GM12878 (cell line): ENCODE results near the gene MRPL21. TPM values are rescaled to one million over a fixed set of nuclear protein-coding genes. Genes with fewer than 3 reads are reported as not detected.

Source experiments
- ATAC-seq: fragments of 200-7000 bp; cut with Tn5 transposase; 3 replicates; pipeline ENCODE4 v1.9.1; 2020; ENCODE audit warnings: mild to moderate bottlenecking, moderate library complexity
- BruUV-seq: library from RNA; stranded (reverse); fragments of 400-500 nt; replicated peaks from 2 replicates; lab custom pipeline; 2021; lab: Mats Ljungman, UMichigan
- CTCF ChIA-PET: fragments of 300-600 bp; sonication (Branson Sonifier 250); formaldehyde crosslinking; extraction: SDS; loops from one replicate; lab custom pipeline; 2021; ENCODE audit warnings: inconsistent platforms; lab: Yijun Ruan, JAX
- POLR2A ChIA-PET: fragments of 350-600 bp; formaldehyde crosslinking; extraction: SDS; loops from one replicate; lab custom pipeline; 2021; ENCODE audit warnings: inconsistent platforms; lab: Charles Lee
- RAD21 ChIA-PET: fragments of 300-600 bp; sonication (Branson Sonifier 250); formaldehyde crosslinking; loops from one replicate; lab custom pipeline; 2023; ENCODE audit warnings: antibody characterized with exemption; ENCODE audit not compliant: unreplicated experiment; lab: Charles Lee
- SMC1A ChIA-PET: fragments of 300-600 bp; sonication (Branson Sonifier 250); formaldehyde crosslinking; loops from one replicate; lab custom pipeline; 2023; ENCODE audit not compliant: unreplicated experiment, uncharacterized antibody; lab: Charles Lee
- DNase-seq: peaks from one replicate; pipeline ENCODE4 v3.0.0-alpha.2; 2011; ENCODE audit warnings: low read depth, low spot score
- FAIRE-seq: peaks from 3 replicates; lab custom pipeline; 2011; peaks lifted over from hg19 to GRCh38; lab: Jason Lieb, UNC
- H2AFZ ChIP-seq: 2 replicates; pipeline ENCODE4 v1.6.0; 2011; ENCODE audit warnings: low read depth, low read length, control low read depth; ENCODE audit not compliant: control insufficient read depth
- H3K27ac ChIP-seq: 2 replicates; pipeline ENCODE4 v1.5.1; 2011; ENCODE audit warnings: control low read depth; ENCODE audit not compliant: control insufficient read depth, insufficient read depth
- H3K27me3 ChIP-seq, 2 experiments: replicated peaks in 1 of 2; 2 replicates each; pipeline versions ENCODE4 v1.6.0 to v1.6.1; 2011; ENCODE audit warnings: low read length in 1 of 2; ENCODE audit not compliant: control insufficient read depth in 2 of 2, insufficient read depth in 2 of 2
- H3K36me3 ChIP-seq, 2 experiments: 2 replicates each; pipeline ENCODE4 v1.5.1; 2011; ENCODE audit warnings: low read length in 1 of 2; ENCODE audit not compliant: control insufficient read depth in 2 of 2, insufficient read depth in 2 of 2
- H3K4me1 ChIP-seq: 2 replicates; pipeline ENCODE4 v1.6.1; 2011; ENCODE audit warnings: mild to moderate bottlenecking, low read length, moderate library complexity, mixed read lengths; ENCODE audit not compliant: control insufficient read depth, insufficient read depth
- H3K4me2 ChIP-seq: 2 replicates; pipeline ENCODE4 v1.6.0; 2011; ENCODE audit warnings: control low read depth; ENCODE audit not compliant: control insufficient read depth, insufficient read depth
- H3K4me3 ChIP-seq: fragments of 200-600 bp; sonication (generic); 2 replicates; pipeline ENCODE4 v1.5.1; 2016
- H3K79me2 ChIP-seq: 2 replicates; pipeline ENCODE4 v1.6.0; 2011; ENCODE audit warnings: low read length; ENCODE audit not compliant: control insufficient read depth, insufficient read depth
- H3K9ac ChIP-seq: 2 replicates; pipeline ENCODE4 v1.8.0; 2011; ENCODE audit warnings: low read length, control low read depth, mixed read lengths; ENCODE audit not compliant: control insufficient read depth, insufficient read depth
- H3K9me3 ChIP-seq: replicated peaks from 3 replicates; pipeline ENCODE4 v1.5.1; 2011; ENCODE audit warnings: mild to moderate bottlenecking, low read length; ENCODE audit not compliant: control insufficient read depth, insufficient read depth
- H4K20me1 ChIP-seq: 2 replicates; pipeline ENCODE4 v1.6.0; 2011; ENCODE audit not compliant: control insufficient read depth, insufficient read depth
- CREB1 ChIP-seq: IDR thresholded peaks from 2 replicates; pipeline ENCODE4 v1.6.1; 2012; ENCODE audit warnings: low read depth, mild to moderate bottlenecking, inconsistent platforms
- EED ChIP-seq: sonication (generic); IDR thresholded peaks from 2 replicates; pipeline ENCODE4 v1.6.1; 2016; ENCODE audit warnings: antibody characterized with exemption, low read depth
- HDAC6 ChIP-seq: fragments of 200-600 bp; sonication (generic); IDR thresholded peaks from one replicate; pipeline ENCODE4 v1.8.0; 2017; ENCODE audit warnings: antibody characterized with exemption; ENCODE audit not compliant: unreplicated experiment
- RAD21 ChIP-seq: IDR thresholded peaks from 2 replicates; pipeline ENCODE4 v1.6.1; 2011; ENCODE audit warnings: mild to moderate bottlenecking, low read depth, low read length, moderate library complexity; ENCODE audit not compliant: insufficient read depth
- SREBF2 ChIP-seq: IDR thresholded peaks from 2 replicates; pipeline ENCODE4 v1.6.1; 2012; ENCODE audit warnings: mild to moderate bottlenecking, low read length
- TCF12 ChIP-seq: IDR thresholded peaks from 2 replicates; pipeline ENCODE4 v1.6.1; 2011; ENCODE audit warnings: low read depth, mild to moderate bottlenecking, low read length
- ZNF384 ChIP-seq: IDR thresholded peaks from 2 replicates; pipeline ENCODE4 v1.6.1; 2012; ENCODE audit warnings: low read depth, mild to moderate bottlenecking, low read length, improper control_type of control experiment, borderline replicate concordance
- whole genome bisulfite sequencing: methylation state at CpG from one replicate; pipeline ENCODE4 v1.1.6; 2016; ENCODE audit warnings: low lambda C conversion rate; ENCODE audit not compliant: insufficient replicate concordance, insufficient coverage; ENCODE audit errors: missing lambda C conversion rate; 5-methylcytosine and 5-hydroxymethylcytosine counted together
- in situ Hi-C: fragments of 300-500 bp; cut with MboI; formaldehyde crosslinking; loops from 9 replicates; pipeline ENCODE4 v1.14.3; 2018; ENCODE audit warnings: mixed read lengths
- intact Hi-C: fragments of 100-400 bp; cut with micrococcal nuclease; formaldehyde crosslinking; loops from one replicate; pipeline ENCODE4 v1.14.2; 2022; ENCODE audit not compliant: unreplicated experiment
- polyA plus RNA-seq, 11 experiments: library from polyadenylated mRNA; depleted of rRNA in 4 of 11; unstranded in 6 of 11; stranded (reverse) in 5 of 11; fragments of >200 nt; fragmentation: Nextera tagmentation in 4 of 11; fragmentation: Illumina TruSeq in 1 of 11; extraction: Ambion mirVana in 4 of 11; extraction: Trizol in 1 of 11; gene quantifications; 1 replicate in 1 of 11; 2 replicates in 10 of 11; pipeline versions ENCODE4 v1.2.1 to v1.2.3, GENCODE V29; 2011 to 2016; ENCODE audit warnings: inconsistent platforms in 2 of 11, missing spikeins in 2 of 11, low read depth in 1 of 11
- total RNA-seq, 4 experiments: library from RNA; depleted of rRNA in 3 of 4; stranded (reverse); fragments of >200 nt in 3 of 4; fragmentation: Illumina TruSeq in 1 of 4; extraction: Trizol in 1 of 4; gene quantifications; 2 replicates each; pipeline versions ENCODE4 v1.2.1 to v1.2.3, GENCODE V29; 2013 to 2021
- TF ChIP-seq, protein P1 (sequence below): IDR thresholded peaks from 2 replicates; pipeline ENCODE4 v1.6.1; 2011; ENCODE audit warnings: borderline replicate concordance, low read depth, mild to moderate bottlenecking, moderate library complexity, mixed read lengths, low read length; ENCODE audit not compliant: insufficient read depth; ENCODE audit errors: extremely low read length

The MRPL21 gene
- total and polyA plus RNA-seq, 10 of the 15 experiments (the other 5 are each of a cell fraction or from before 2014, with no cell fraction given), result 86.6 to 283 (median 130) TPM

DNA sequence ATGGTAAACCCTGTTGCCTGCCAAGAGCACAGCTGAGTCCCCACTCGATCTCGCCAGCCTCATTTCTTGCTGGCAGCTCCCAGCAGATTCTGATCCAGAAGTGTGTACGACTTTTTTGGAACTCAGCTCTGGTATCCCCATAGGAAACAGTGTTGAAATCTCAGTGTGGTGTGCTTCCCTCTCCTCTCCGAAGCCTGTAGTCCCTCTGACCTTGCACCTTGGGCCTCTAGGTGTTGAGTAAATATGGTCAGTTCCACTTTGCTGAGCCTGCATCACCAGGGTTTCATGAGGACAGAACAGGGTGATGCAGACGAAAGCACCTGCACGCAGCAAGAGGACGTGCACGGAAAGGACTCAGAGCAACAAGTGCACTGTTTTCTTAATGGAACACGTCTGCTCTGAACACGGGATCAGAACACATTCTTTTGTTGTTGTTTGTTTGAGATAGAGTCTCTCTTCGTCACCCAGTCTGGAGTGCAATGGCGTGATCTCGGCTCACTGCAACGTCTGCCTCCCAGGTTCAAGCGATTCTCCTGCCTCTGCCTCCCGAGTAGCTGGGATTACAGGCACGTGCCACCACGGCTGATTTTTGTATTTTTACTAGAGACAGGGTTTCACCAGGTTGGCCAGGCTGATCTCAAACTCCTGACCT lies 58.2 kb downstream of the MRPL21 start:
- Histone ChIP-seq H3K9ac (no peak overlapping the region), H3K4me2 (no peak overlapping the region), H3K9me3 (no peaks in the 10 kb centered on the region), H3K27me3 (no peaks in the 10 kb centered on the region), H3K4me1 (peaks cover 17% of the 10 kb centered on the region), H3K36me3 (no peaks in the 10 kb centered on the region), H3K27ac (no peak overlapping the region), H3K79me2 (no peaks in the 10 kb centered on the region; the same call in none of the 2 replicates), H4K20me1 (no peaks in the 10 kb centered on the region), H3K4me3 (no peak overlapping the region), H2AFZ (no peak overlapping the region)
- CTCF ChIA-PET, result interaction anchor here (1.7 to 2.1 kb wide), 2 partner anchors 47 to 261 kb away, joined by 5 to 13 read pairs; no protein-coding TSS in a partner anchor
- intact Hi-C loops (loop anchor here (10.0 kb wide), 2 partner anchors 209 to 211 kb away; no protein-coding TSS in a partner anchor), in situ Hi-C loops (no loop called here)
- no peak for ATAC-seq
- BruUV-seq, result no TSS peak
- FAIRE-seq, result no peak
- DNase-seq, result no peak
- RAD21 ChIA-PET, result no interaction called here
- WGBS, result 69% methylated on average over 18 of the region's 18 CpGs
- POLR2A ChIA-PET, result no interaction called here
- SMC1A ChIA-PET, result no interaction called here
- TF ChIP-seq EED (no peak), TCF12 (no peak), SREBF2 (no peak), CREB1 (no peak), RAD21 (no peak), HDAC6 (no peak), ZNF384 (no peak)
- TF ChIP-seq, protein P1, sequence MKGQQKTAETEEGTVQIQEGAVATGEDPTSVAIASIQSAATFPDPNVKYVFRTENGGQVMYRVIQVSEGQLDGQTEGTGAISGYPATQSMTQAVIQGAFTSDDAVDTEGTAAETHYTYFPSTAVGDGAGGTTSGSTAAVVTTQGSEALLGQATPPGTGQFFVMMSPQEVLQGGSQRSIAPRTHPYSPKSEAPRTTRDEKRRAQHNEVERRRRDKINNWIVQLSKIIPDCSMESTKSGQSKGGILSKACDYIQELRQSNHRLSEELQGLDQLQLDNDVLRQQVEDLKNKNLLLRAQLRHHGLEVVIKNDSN, result no peak
